Measurements from ENCODE around the gene PKD1L1.

DNA sequence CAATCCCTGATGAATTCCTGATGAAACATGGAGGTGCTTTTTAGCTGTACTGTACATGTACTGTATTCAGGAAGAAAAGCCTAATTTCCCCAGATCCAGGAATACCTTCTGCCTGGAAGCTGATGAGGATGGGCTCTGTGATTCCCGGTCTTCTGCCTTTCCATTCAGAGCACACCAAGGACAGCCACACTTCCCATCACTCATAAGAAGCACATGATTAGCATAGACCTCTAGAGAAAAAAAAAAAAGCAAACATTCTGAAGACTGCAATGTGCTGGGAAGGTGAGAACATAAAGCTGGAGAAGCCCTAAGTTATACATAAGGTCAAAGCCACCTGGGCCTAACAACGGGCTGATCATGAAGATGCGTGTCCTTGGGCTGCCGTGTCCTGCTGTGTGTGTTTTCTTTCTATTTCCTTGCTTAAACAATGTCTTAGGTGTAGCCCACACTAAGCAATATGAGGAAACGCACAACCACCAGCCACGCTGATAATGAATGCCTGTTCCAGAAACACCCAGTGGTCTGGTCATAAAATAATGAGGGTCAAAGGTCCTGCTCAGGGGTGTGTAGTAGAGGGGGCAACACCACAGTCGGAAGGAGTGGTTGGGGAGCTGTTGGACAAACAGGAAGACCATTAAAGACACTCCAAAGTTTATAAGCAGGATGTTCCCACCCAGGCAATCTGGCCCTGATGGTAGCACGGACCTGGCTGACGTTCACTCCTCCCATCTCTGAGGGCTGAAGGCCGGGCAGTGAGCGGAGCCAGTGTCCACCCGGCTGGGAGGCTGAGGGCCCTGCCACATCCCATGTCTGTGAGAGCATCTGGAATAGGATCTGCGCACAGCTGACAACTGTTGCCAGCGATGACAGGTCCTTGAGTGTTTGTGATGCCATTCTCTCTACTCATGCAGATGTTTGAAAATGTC, 7.9 kb downstream of the PKD1L1 start:
- TF ChIP-seq, protein P1, sequence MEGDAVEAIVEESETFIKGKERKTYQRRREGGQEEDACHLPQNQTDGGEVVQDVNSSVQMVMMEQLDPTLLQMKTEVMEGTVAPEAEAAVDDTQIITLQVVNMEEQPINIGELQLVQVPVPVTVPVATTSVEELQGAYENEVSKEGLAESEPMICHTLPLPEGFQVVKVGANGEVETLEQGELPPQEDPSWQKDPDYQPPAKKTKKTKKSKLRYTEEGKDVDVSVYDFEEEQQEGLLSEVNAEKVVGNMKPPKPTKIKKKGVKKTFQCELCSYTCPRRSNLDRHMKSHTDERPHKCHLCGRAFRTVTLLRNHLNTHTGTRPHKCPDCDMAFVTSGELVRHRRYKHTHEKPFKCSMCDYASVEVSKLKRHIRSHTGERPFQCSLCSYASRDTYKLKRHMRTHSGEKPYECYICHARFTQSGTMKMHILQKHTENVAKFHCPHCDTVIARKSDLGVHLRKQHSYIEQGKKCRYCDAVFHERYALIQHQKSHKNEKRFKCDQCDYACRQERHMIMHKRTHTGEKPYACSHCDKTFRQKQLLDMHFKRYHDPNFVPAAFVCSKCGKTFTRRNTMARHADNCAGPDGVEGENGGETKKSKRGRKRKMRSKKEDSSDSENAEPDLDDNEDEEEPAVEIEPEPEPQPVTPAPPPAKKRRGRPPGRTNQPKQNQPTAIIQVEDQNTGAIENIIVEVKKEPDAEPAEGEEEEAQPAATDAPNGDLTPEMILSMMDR (IDR thresholded peaks at IDR 0.05), result no peak
- TF ChIP-seq POLR2AphosphoS5 (IDR thresholded peaks at IDR 0.05) (no peak), POLR2A (IDR thresholded peaks at IDR 0.05) (no peak)

Data from prostate gland (tissue), 2 donors.